Liver (tissue), 3 donors: ENCODE data around the gene STAMBPL1.

Experiments
- CTCF ChIP-seq: fragments of 150-350 bp; IDR thresholded peaks from 2 replicates; pipeline ENCODE4 v1.5.1; 2017; ENCODE audit warnings: improper control_type of control experiment, low read depth, low read length; ENCODE audit not compliant: missing input control
- FOXA1 ChIP-seq: IDR thresholded peaks from 2 replicates; pipeline ENCODE4 v1.6.1; 2016; ENCODE audit warnings: antibody characterized with exemption
- GABPA ChIP-seq, 2 donors: IDR thresholded peaks in 1 of 2; conservative IDR thresholded peaks in 1 of 2; 2 replicates each; pipeline ENCODE4 v1.6.1; 2016; ENCODE audit warnings: antibody characterized with exemption in 2 of 2, mild to moderate bottlenecking in 1 of 2, moderate library complexity in 1 of 2
- NR2F2 ChIP-seq: IDR thresholded peaks from 2 replicates; pipeline ENCODE4 v1.6.1; 2016; ENCODE audit warnings: antibody characterized with exemption
- RAD21 ChIP-seq, 2 donors: IDR thresholded peaks; 2 replicates each; pipeline ENCODE4 v1.6.1; 2016; ENCODE audit warnings: antibody characterized with exemption in 2 of 2, mild to moderate bottlenecking in 2 of 2
- YY1 ChIP-seq: IDR thresholded peaks from 2 replicates; pipeline ENCODE4 v1.6.1; 2016; ENCODE audit warnings: antibody characterized with exemption, mild to moderate bottlenecking
- ZBTB33 ChIP-seq: IDR thresholded peaks from 2 replicates; pipeline ENCODE4 v1.6.1; 2016; ENCODE audit warnings: antibody characterized with exemption
- TF ChIP-seq, protein P1 (sequence below): IDR thresholded peaks from 2 replicates; pipeline ENCODE4 v1.6.1; 2016; ENCODE audit warnings: antibody characterized with exemption, mild to moderate bottlenecking
- donor health status: healthy.
- donor health status: healthy.

- TF ChIP-seq CTCF (no peak), RAD21 (IDR thresholded peaks at IDR 0.05) (no peak), FOXA1 (no peak), GABPA (IDR thresholded peaks at IDR 0.05 in 1 of 2, conservative IDR thresholded peaks at IDR 0.05 in 1 of 2) (no peak), ZBTB33 (no peak), YY1 (no peak), NR2F2 (no peak)
- TF ChIP-seq, protein P1, sequence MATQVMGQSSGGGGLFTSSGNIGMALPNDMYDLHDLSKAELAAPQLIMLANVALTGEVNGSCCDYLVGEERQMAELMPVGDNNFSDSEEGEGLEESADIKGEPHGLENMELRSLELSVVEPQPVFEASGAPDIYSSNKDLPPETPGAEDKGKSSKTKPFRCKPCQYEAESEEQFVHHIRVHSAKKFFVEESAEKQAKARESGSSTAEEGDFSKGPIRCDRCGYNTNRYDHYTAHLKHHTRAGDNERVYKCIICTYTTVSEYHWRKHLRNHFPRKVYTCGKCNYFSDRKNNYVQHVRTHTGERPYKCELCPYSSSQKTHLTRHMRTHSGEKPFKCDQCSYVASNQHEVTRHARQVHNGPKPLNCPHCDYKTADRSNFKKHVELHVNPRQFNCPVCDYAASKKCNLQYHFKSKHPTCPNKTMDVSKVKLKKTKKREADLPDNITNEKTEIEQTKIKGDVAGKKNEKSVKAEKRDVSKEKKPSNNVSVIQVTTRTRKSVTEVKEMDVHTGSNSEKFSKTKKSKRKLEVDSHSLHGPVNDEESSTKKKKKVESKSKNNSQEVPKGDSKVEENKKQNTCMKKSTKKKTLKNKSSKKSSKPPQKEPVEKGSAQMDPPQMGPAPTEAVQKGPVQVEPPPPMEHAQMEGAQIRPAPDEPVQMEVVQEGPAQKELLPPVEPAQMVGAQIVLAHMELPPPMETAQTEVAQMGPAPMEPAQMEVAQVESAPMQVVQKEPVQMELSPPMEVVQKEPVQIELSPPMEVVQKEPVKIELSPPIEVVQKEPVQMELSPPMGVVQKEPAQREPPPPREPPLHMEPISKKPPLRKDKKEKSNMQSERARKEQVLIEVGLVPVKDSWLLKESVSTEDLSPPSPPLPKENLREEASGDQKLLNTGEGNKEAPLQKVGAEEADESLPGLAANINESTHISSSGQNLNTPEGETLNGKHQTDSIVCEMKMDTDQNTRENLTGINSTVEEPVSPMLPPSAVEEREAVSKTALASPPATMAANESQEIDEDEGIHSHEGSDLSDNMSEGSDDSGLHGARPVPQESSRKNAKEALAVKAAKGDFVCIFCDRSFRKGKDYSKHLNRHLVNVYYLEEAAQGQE, result no peak
Observed at GRCh38 chr10:88851706-88852105, 28.3 kb upstream of the STAMBPL1 start, which contains the start of gene ANKRD22.
